Colonic mucosa (tissue), 4 donors: ENCODE measurements around the gene RFTN1. TPM values are rescaled to one million over a fixed set of nuclear protein-coding genes. Genes with fewer than 3 reads are reported as not detected.
A peak's percentile ranks its signal among the peaks of the same experiment; 100 is the strongest.

Source experiments
- DNase-seq: peaks from one replicate; pipeline ENCODE4 v3.0.0-alpha.2; 2020
- H3K27ac ChIP-seq: fragments of 200-600 bp; one replicate; pipeline ENCODE4 v1.8.0; 2021
- H3K27me3 ChIP-seq: fragments of 200-600 bp; one replicate; pipeline ENCODE4 v1.8.0; 2021
- H3K36me3 ChIP-seq: fragments of 200-600 bp; one replicate; pipeline ENCODE4 v1.8.0; 2021
- H3K4me1 ChIP-seq: fragments of 200-600 bp; one replicate; pipeline ENCODE4 v1.8.0; 2021; ENCODE audit warnings: mild to moderate bottlenecking
- H3K4me3 ChIP-seq: fragments of 200-600 bp; one replicate; pipeline ENCODE4 v1.8.0; 2021
- H3K9ac ChIP-seq, 2 donors: one replicate each; pipeline ENCODE4 v1.7.0; 2013; ENCODE audit warnings: control low read depth in 2 of 2, low read depth in 2 of 2, low read length in 2 of 2
- H3K9me3 ChIP-seq: fragments of 200-600 bp; one replicate; pipeline ENCODE4 v1.8.0; 2021
- intact Hi-C: fragments of 100-400 bp; cut with DNase I; formaldehyde crosslinking; loops from one replicate; pipeline ENCODE4 v1.14.1; 2022
- total RNA-seq, 2 donors: library from RNA; stranded (reverse); fragmentation: NEBNext Ultra II Directional in 1 of 2; extraction: Animal tissue kit (Norgen Biotek cat#: 25700) in 1 of 2; gene quantifications; one replicate each; pipeline ENCODE4 v1.2.1, GENCODE V29; 2021
- TF ChIP-seq, protein P1 (sequence below): fragments of 200-600 bp; IDR thresholded peaks from one replicate; pipeline ENCODE4 v1.8.0; 2022; ENCODE audit warnings: antibody characterized with exemption, mild to moderate bottlenecking
- donor health status: healthy.
- donor health status: DM: no; HTN: no; CAD: no.
- donor health status: DM: no; HTN: no; CAD: no.

Gene RFTN1
- total RNA-seq, 2 donors from 2014 or later = 4.0 to 10.2 TPM

DNA sequence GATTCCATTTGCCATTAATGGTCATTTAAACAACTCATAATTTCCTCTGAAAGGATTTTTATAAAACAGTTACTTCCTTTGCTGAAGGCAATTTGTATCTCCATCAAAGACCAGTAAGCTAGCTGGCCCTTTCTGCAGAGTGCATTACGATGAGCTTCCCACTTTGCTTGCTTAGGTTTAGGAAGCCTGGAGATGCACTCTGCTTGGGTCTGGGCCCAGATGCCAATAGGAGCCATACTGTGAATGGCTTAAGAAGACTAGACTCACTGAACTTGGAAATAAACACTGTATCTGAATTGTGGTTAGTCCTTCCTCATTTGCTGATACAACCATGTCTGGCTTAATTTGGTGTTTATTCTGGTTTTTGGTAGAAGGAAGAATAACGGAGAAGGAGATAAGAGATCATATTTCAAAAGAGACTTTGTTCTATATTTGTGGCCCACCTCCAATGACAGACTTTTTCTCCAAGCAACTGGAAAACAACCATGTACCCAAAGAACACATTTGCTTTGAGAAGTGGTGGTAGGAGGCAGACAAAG lies 210.4 kb downstream of the RFTN1 start:
- Histone ChIP-seq H3K27ac (no peak overlapping the region), H3K9me3 (no peaks in the 10 kb centered on the region), H3K36me3 (no peaks in the 10 kb centered on the region), H3K4me3 (no peak overlapping the region), H3K9ac (no peak overlapping the region), H3K27me3 (no peaks in the 10 kb centered on the region), H3K4me1 (no peaks in the 10 kb centered on the region)
- TF ChIP-seq, protein P1, sequence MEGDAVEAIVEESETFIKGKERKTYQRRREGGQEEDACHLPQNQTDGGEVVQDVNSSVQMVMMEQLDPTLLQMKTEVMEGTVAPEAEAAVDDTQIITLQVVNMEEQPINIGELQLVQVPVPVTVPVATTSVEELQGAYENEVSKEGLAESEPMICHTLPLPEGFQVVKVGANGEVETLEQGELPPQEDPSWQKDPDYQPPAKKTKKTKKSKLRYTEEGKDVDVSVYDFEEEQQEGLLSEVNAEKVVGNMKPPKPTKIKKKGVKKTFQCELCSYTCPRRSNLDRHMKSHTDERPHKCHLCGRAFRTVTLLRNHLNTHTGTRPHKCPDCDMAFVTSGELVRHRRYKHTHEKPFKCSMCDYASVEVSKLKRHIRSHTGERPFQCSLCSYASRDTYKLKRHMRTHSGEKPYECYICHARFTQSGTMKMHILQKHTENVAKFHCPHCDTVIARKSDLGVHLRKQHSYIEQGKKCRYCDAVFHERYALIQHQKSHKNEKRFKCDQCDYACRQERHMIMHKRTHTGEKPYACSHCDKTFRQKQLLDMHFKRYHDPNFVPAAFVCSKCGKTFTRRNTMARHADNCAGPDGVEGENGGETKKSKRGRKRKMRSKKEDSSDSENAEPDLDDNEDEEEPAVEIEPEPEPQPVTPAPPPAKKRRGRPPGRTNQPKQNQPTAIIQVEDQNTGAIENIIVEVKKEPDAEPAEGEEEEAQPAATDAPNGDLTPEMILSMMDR = no peak
- DNase-seq = no peak
- intact Hi-C loops = no loop called here

- Histone ChIP-seq H3K9ac (no peak overlapping the region), H3K4me3 (no peak overlapping the region), H3K36me3 (no peaks in the 10 kb centered on the region), H3K4me1 (no peaks in the 10 kb centered on the region), H3K27me3 (no peaks in the 10 kb centered on the region), H3K27ac (peak overlapping the region; percentile 7), H3K9me3 (no peaks in the 10 kb centered on the region)
- DNase-seq = no peak
- TF ChIP-seq, protein P1 = no peak
- intact Hi-C loops = no loop called here
These were observed 211.3 kb downstream of the RFTN1 start for GRCh38 chr3:16302082-16302631.

- no peaks in the 10 kb centered on the region for H3K27me3 ChIP-seq
- DNase-seq = no peak
- H3K4me1 ChIP-seq = no peaks in the 10 kb centered on the region
- no peaks in the 10 kb centered on the region for H3K9me3 ChIP-seq
- no peaks in the 10 kb centered on the region for H3K36me3 ChIP-seq
- no peak overlapping the region for H3K9ac ChIP-seq
- H3K4me3 ChIP-seq = no peak overlapping the region
- H3K27ac ChIP-seq = peak overlapping the region; percentile 7
- TF ChIP-seq, protein P1 = no peak
- intact Hi-C loops = no loop called here
These were observed 212.0 kb downstream of the RFTN1 start for GRCh38 chr3:16301507-16301906.

- H3K4me1 ChIP-seq = no peaks in the 10 kb centered on the region
- no peaks in the 10 kb centered on the region for H3K9me3 ChIP-seq
- intact Hi-C loops = no loop called here
- H3K36me3 ChIP-seq = no peaks in the 10 kb centered on the region
- TF ChIP-seq, protein P1 = no peak
- H3K4me3 ChIP-seq = no peak overlapping the region
- DNase-seq = no peak
- no peak overlapping the region for H3K27ac ChIP-seq
- H3K27me3 ChIP-seq = no peaks in the 10 kb centered on the region
- H3K9ac ChIP-seq = no peak overlapping the region
These were observed 212.6 kb downstream of the RFTN1 start for GRCh38 chr3:16300881-16301359.

DNA sequence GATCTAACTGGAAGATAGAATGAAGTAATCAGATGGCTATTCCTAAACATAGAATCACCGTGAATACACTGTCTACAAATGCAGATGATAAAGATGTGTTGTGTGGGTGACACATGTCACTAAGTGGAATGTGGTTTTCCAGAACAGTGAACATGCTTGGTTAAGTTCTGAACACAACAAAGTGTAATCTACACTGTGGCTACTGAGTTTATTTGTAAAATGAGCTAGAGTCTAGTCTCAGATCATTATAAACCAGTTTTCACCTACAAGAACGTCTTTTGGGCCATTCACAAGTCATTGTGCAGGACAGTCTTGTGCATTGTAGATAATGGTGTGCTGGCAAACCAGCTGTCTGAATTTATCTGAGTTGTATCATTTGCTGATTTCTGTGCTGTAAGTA lies 213.2 kb downstream of the RFTN1 start:
- intact Hi-C loops = no loop called here
- no peaks in the 10 kb centered on the region for H3K36me3 ChIP-seq
- DNase-seq = no peak

More for the DNA sequence above, 213.2 kb downstream of the RFTN1 start:
- H3K4me3 ChIP-seq = no peak overlapping the region
- H3K27me3 ChIP-seq = no peaks in the 10 kb centered on the region
- no peak overlapping the region for H3K9ac ChIP-seq
- no peaks in the 10 kb centered on the region for H3K4me1 ChIP-seq
- TF ChIP-seq, protein P1 = no peak
- no peak overlapping the region for H3K27ac ChIP-seq
- H3K9me3 ChIP-seq = no peaks in the 10 kb centered on the region
